GM12878 (cell line): Measurements from ENCODE around the gene TMEM120B. TPM values are rescaled to one million over a fixed set of nuclear protein-coding genes. Genes with fewer than 3 reads are reported as not detected.

Experiments
- ATAC-seq: fragments of 200-7000 bp; cut with Tn5 transposase; 3 replicates; pipeline ENCODE4 v1.9.1; 2020; ENCODE audit warnings: mild to moderate bottlenecking, moderate library complexity
- BruUV-seq: library from RNA; stranded (reverse); fragments of 400-500 nt; replicated peaks from 2 replicates; lab custom pipeline; 2021; lab: Mats Ljungman, UMichigan
- CTCF ChIA-PET: fragments of 300-600 bp; sonication (Branson Sonifier 250); formaldehyde crosslinking; extraction: SDS; loops from one replicate; lab custom pipeline; 2021; ENCODE audit warnings: inconsistent platforms; lab: Yijun Ruan, JAX
- POLR2A ChIA-PET: fragments of 350-600 bp; formaldehyde crosslinking; extraction: SDS; loops from one replicate; lab custom pipeline; 2021; ENCODE audit warnings: inconsistent platforms; lab: Charles Lee
- RAD21 ChIA-PET: fragments of 300-600 bp; sonication (Branson Sonifier 250); formaldehyde crosslinking; loops from one replicate; lab custom pipeline; 2023; ENCODE audit warnings: antibody characterized with exemption; ENCODE audit not compliant: unreplicated experiment; lab: Charles Lee
- SMC1A ChIA-PET: fragments of 300-600 bp; sonication (Branson Sonifier 250); formaldehyde crosslinking; loops from one replicate; lab custom pipeline; 2023; ENCODE audit not compliant: unreplicated experiment, uncharacterized antibody; lab: Charles Lee
- DNase-seq: peaks from one replicate; pipeline ENCODE4 v3.0.0-alpha.2; 2011; ENCODE audit warnings: low read depth, low spot score
- FAIRE-seq: peaks from 3 replicates; lab custom pipeline; 2011; peaks lifted over from hg19 to GRCh38; lab: Jason Lieb, UNC
- H2AFZ ChIP-seq: 2 replicates; pipeline ENCODE4 v1.6.0; 2011; ENCODE audit warnings: low read depth, low read length, control low read depth; ENCODE audit not compliant: control insufficient read depth
- H3K27ac ChIP-seq: 2 replicates; pipeline ENCODE4 v1.5.1; 2011; ENCODE audit warnings: control low read depth; ENCODE audit not compliant: control insufficient read depth, insufficient read depth
- H3K27me3 ChIP-seq, 2 experiments: replicated peaks in 1 of 2; 2 replicates each; pipeline versions ENCODE4 v1.6.0 to v1.6.1; 2011; ENCODE audit warnings: low read length in 1 of 2; ENCODE audit not compliant: control insufficient read depth in 2 of 2, insufficient read depth in 2 of 2
- H3K36me3 ChIP-seq, 2 experiments: 2 replicates each; pipeline ENCODE4 v1.5.1; 2011; ENCODE audit warnings: low read length in 1 of 2; ENCODE audit not compliant: control insufficient read depth in 2 of 2, insufficient read depth in 2 of 2
- H3K4me1 ChIP-seq: 2 replicates; pipeline ENCODE4 v1.6.1; 2011; ENCODE audit warnings: mild to moderate bottlenecking, low read length, moderate library complexity, mixed read lengths; ENCODE audit not compliant: control insufficient read depth, insufficient read depth
- H3K4me2 ChIP-seq: 2 replicates; pipeline ENCODE4 v1.6.0; 2011; ENCODE audit warnings: control low read depth; ENCODE audit not compliant: control insufficient read depth, insufficient read depth
- H3K4me3 ChIP-seq: fragments of 200-600 bp; sonication (generic); 2 replicates; pipeline ENCODE4 v1.5.1; 2016
- H3K79me2 ChIP-seq: 2 replicates; pipeline ENCODE4 v1.6.0; 2011; ENCODE audit warnings: low read length; ENCODE audit not compliant: control insufficient read depth, insufficient read depth
- H3K9ac ChIP-seq: 2 replicates; pipeline ENCODE4 v1.8.0; 2011; ENCODE audit warnings: low read length, control low read depth, mixed read lengths; ENCODE audit not compliant: control insufficient read depth, insufficient read depth
- H3K9me3 ChIP-seq: replicated peaks from 3 replicates; pipeline ENCODE4 v1.5.1; 2011; ENCODE audit warnings: mild to moderate bottlenecking, low read length; ENCODE audit not compliant: control insufficient read depth, insufficient read depth
- H4K20me1 ChIP-seq: 2 replicates; pipeline ENCODE4 v1.6.0; 2011; ENCODE audit not compliant: control insufficient read depth, insufficient read depth
- LARP7 ChIP-seq: fragments of 450-650 bp; IDR thresholded peaks from 2 replicates; pipeline ENCODE4 v1.6.1; 2017; ENCODE audit warnings: mild to moderate bottlenecking
- MEF2B ChIP-seq: fragments of 450-650 bp; IDR thresholded peaks from 2 replicates; pipeline ENCODE4 v1.6.1; 2018; ENCODE audit warnings: mild to moderate bottlenecking, moderate library complexity; ENCODE audit not compliant: partially characterized antibody, poor library complexity, severe bottlenecking
- NR2C1 ChIP-seq: fragments of 450-650 bp; IDR thresholded peaks from 2 replicates; pipeline ENCODE4 v1.6.1; 2017; ENCODE audit warnings: antibody characterized with exemption, mild to moderate bottlenecking, moderate library complexity
- PML ChIP-seq: IDR thresholded peaks from 2 replicates; pipeline ENCODE4 v1.6.1; 2012; ENCODE audit warnings: low read length, inconsistent platforms
- POU2F2 ChIP-seq: IDR thresholded peaks from 3 replicates; pipeline ENCODE4 v1.6.1; 2011; ENCODE audit warnings: low read depth, mild to moderate bottlenecking, low read length, borderline replicate concordance
- RB1 ChIP-seq: fragments of 450-650 bp; formaldehyde crosslinking; IDR thresholded peaks from 2 replicates; pipeline ENCODE4 v1.6.1; 2017; ENCODE audit warnings: mild to moderate bottlenecking, borderline replicate concordance
- SMAD1 ChIP-seq: fragments of 450-650 bp; IDR thresholded peaks from 2 replicates; pipeline ENCODE4 v1.6.1; 2018; ENCODE audit warnings: mild to moderate bottlenecking, low read depth; ENCODE audit not compliant: partially characterized antibody
- STAT3 ChIP-seq: IDR thresholded peaks from 2 replicates; pipeline ENCODE4 v1.6.1; 2011; ENCODE audit warnings: low read depth, low read length, improper control_type of control experiment
- ZNF207 ChIP-seq: fragments of 450-650 bp; IDR thresholded peaks from 2 replicates; pipeline ENCODE4 v1.6.1; 2014; ENCODE audit warnings: antibody characterized with exemption, mild to moderate bottlenecking, borderline replicate concordance
- ZNF622 ChIP-seq: fragments of 450-650 bp; IDR thresholded peaks from 2 replicates; pipeline ENCODE4 v1.6.1; 2017; ENCODE audit warnings: mild to moderate bottlenecking, inconsistent platforms
- WGBS: methylation state at CpG from one replicate; pipeline ENCODE4 v1.1.6; 2016; ENCODE audit warnings: low lambda C conversion rate; ENCODE audit not compliant: insufficient replicate concordance, insufficient coverage; ENCODE audit errors: missing lambda C conversion rate; 5-methylcytosine and 5-hydroxymethylcytosine counted together
- in situ Hi-C: fragments of 300-500 bp; cut with MboI; formaldehyde crosslinking; loops from 9 replicates; pipeline ENCODE4 v1.14.3; 2018; ENCODE audit warnings: mixed read lengths
- intact Hi-C: fragments of 100-400 bp; cut with micrococcal nuclease; formaldehyde crosslinking; loops from one replicate; pipeline ENCODE4 v1.14.2; 2022; ENCODE audit not compliant: unreplicated experiment
- polyA plus RNA-seq, 11 experiments: library from polyadenylated mRNA; depleted of rRNA in 4 of 11; unstranded in 6 of 11; stranded (reverse) in 5 of 11; fragments of >200 nt; fragmentation: Nextera tagmentation in 4 of 11; fragmentation: Illumina TruSeq in 1 of 11; extraction: Ambion mirVana in 4 of 11; extraction: Trizol in 1 of 11; gene quantifications; 1 replicate in 1 of 11; 2 replicates in 10 of 11; pipeline versions ENCODE4 v1.2.1 to v1.2.3, GENCODE V29; 2011 to 2016; ENCODE audit warnings: inconsistent platforms in 2 of 11, missing spikeins in 2 of 11, low read depth in 1 of 11
- total RNA-seq, 4 experiments: library from RNA; depleted of rRNA in 3 of 4; stranded (reverse); fragments of >200 nt in 3 of 4; fragmentation: Illumina TruSeq in 1 of 4; extraction: Trizol in 1 of 4; gene quantifications; 2 replicates each; pipeline versions ENCODE4 v1.2.1 to v1.2.3, GENCODE V29; 2013 to 2021
- TF ChIP-seq, protein P1 (sequence below): fragments of 450-650 bp; IDR thresholded peaks from 2 replicates; pipeline ENCODE4 v1.6.1; 2016; ENCODE audit warnings: mild to moderate bottlenecking

TMEM120B gene
- total and polyA plus RNA-seq, 10 of the 15 experiments (the other 5 are each of a cell fraction or from before 2014, with no cell fraction given), result 4.0 to 26.2 (median 9.2) TPM

DNA sequence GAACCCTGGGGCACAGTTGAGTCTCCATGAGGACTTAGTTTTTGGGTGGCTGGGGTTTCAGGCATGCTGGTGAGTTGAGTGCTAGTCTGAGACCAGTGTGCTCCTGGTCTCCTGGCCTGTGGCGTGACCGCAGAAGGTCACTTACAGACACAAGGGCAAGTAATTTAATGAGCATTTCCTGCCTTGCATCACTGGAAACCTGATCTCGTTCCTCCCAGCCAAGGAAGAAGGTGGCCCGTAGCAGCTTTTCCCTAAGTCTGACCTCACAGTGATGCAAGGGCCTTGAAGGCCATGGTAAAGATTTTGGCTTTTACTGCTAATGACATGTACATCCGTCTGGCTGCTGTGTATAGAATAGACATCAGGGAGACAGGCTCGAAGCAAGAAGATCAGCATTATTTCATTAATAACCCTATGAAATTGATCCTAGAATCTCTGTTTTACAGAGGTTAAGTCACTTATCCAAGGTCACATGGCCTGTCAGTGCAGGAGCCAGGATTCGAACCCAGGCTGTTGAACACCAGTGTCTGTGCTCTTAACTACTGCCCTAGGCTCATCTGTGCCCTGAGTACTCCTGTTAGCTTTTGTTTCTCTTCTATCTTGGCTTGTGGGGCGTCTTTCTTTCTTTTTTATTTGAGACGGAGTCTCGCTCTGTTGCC is 4.6 kb downstream of the TMEM120B start:
- no peaks in the 10 kb centered on the region for H4K20me1 ChIP-seq
- no peak overlapping the region for H3K4me2 ChIP-seq
- no peak overlapping the region for H3K9ac ChIP-seq
- H3K27me3 ChIP-seq, result no peaks in the 10 kb centered on the region
- no peak for TF ChIP-seq RB1
- no peak for TF ChIP-seq ZNF207
- TF ChIP-seq MEF2B, result no peak
- TF ChIP-seq NR2C1, result no peak
- TF ChIP-seq POU2F2, result no peak
- TF ChIP-seq, protein P1, sequence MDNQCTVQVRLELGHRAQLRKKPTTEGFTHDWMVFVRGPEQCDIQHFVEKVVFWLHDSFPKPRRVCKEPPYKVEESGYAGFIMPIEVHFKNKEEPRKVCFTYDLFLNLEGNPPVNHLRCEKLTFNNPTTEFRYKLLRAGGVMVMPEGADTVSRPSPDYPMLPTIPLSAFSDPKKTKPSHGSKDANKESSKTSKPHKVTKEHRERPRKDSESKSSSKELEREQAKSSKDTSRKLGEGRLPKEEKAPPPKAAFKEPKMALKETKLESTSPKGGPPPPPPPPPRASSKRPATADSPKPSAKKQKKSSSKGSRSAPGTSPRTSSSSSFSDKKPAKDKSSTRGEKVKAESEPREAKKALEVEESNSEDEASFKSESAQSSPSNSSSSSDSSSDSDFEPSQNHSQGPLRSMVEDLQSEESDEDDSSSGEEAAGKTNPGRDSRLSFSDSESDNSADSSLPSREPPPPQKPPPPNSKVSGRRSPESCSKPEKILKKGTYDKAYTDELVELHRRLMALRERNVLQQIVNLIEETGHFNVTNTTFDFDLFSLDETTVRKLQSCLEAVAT, result no peak
- no peak for TF ChIP-seq STAT3
- TF ChIP-seq LARP7, result no peak
- no peak for TF ChIP-seq SMAD1
- TF ChIP-seq ZNF622, result no peak
- no peak for TF ChIP-seq PML
- H2AFZ ChIP-seq, result no peak overlapping the region
- no peak overlapping the region for H3K4me3 ChIP-seq
- no peaks in the 10 kb centered on the region for H3K4me1 ChIP-seq
- 95% methylated on average over 10 of the region's 10 CpGs for WGBS
- no peaks in the 10 kb centered on the region for H3K36me3 ChIP-seq
- ChIA-PET POLR2A (interaction anchor here (1.0 kb wide), 1 partner anchor 10 kb away, joined by 3 read pairs; no protein-coding TSS in a partner anchor), RAD21 (no interaction called here), CTCF (interaction anchor here (0.6 to 2.8 kb wide), 2 partner anchors 55 to 77 kb away, joined by 3 to 18 read pairs; partner anchors contain the start of gene RHOF), SMC1A (interaction anchor here (1.2 kb wide), 1 partner anchor 172 kb away, joined by 4 read pairs; the partner anchor contains the start of gene PSMD9)
- in situ Hi-C loops, result no loop called here
- FAIRE-seq, result no peak
- peaks cover 14% of the 10 kb centered on the region for H3K79me2 ChIP-seq
- no peak overlapping the region for H3K27ac ChIP-seq
- ATAC-seq, result no peak
- no peak for DNase-seq
- intact Hi-C loops, result no loop called here
- BruUV-seq, result TSS peak; percentile 33
- no peaks in the 10 kb centered on the region for H3K9me3 ChIP-seq
